ENCODE results near the gene SEMA6B. TPM values are rescaled to one million over a fixed set of nuclear protein-coding genes. Genes with fewer than 3 reads are reported as not detected.

Gene SEMA6B
- total RNA-seq, 2 donors from 2014 or later: 28.9 to 67.8 TPM

DNA sequence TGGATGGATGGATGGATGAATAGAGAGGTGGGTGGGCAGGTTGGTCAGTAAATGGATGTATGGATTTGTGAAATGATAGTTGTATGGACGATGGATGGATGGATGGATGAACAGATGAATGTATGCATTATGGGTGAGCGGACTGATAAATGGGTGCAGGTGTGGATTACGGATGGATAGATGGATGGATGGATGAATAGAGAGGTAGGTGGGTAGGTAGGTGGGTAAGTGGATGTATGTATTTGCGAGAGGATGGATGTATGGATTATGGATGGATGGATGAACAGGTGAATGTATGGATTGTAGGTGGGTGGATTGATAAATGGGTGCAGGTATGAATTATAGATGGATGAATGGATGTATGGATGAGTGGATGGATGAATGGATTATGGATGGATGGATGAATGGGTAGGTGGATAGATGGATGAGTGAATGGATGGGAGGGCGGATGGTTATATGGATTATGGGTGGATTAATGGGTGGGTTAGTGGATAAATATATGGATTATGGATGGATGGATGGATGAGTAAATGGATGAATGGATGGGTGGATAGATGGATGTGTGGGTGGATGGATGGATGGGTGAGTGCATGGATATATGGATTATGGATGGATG lies 42.8 kb upstream of the SEMA6B start:
- H3K4me1 Mint-ChIP-seq: no peaks in the 10 kb centered on the region
- H3K27me3 Mint-ChIP-seq (ENCODE audit: insufficient read depth): peaks cover 33% of the 10 kb centered on the region
- DNase-seq: no peak
- TF ChIP-seq, protein P1, sequence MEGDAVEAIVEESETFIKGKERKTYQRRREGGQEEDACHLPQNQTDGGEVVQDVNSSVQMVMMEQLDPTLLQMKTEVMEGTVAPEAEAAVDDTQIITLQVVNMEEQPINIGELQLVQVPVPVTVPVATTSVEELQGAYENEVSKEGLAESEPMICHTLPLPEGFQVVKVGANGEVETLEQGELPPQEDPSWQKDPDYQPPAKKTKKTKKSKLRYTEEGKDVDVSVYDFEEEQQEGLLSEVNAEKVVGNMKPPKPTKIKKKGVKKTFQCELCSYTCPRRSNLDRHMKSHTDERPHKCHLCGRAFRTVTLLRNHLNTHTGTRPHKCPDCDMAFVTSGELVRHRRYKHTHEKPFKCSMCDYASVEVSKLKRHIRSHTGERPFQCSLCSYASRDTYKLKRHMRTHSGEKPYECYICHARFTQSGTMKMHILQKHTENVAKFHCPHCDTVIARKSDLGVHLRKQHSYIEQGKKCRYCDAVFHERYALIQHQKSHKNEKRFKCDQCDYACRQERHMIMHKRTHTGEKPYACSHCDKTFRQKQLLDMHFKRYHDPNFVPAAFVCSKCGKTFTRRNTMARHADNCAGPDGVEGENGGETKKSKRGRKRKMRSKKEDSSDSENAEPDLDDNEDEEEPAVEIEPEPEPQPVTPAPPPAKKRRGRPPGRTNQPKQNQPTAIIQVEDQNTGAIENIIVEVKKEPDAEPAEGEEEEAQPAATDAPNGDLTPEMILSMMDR (conservative IDR thresholded peaks at IDR 0.05): no peak
- Histone ChIP-seq H3K27me3 (ENCODE audit: control insufficient read depth, insufficient read depth, low read length, poor library complexity, severe bottlenecking) (peaks cover 29% of the 10 kb centered on the region), H3K9ac (ENCODE audit: extremely low read depth, low read length, poor library complexity, severe bottlenecking) (no peak overlapping the region), H3K9me3 (ENCODE audit: control insufficient read depth, low read length) (no peaks in the 10 kb centered on the region), H3K27ac (ENCODE audit: low read depth, low read length) (no peak overlapping the region), H3K36me3 (ENCODE audit: control insufficient read depth, insufficient read depth, low read length) (no peaks in the 10 kb centered on the region), H3K4me3 (ENCODE audit: low read length) (no peak overlapping the region), H3K4me1 (ENCODE audit: control insufficient read depth, insufficient read depth, low read length) (no peaks in the 10 kb centered on the region)
- no peak overlapping the region for H3K27ac Mint-ChIP-seq
- no peaks in the 10 kb centered on the region for H3K36me3 Mint-ChIP-seq (ENCODE audit: low read depth)
- 84 to 89% methylated on average over 5 of the region's 5 CpGs for WGBS, 2 experiments (ENCODE audit: insufficient coverage in 1 of 2, insufficient read length in 1 of 2)
- no peaks in the 10 kb centered on the region for H3K9me3 Mint-ChIP-seq
- H3K4me3 Mint-ChIP-seq: no peak overlapping the region

DNA sequence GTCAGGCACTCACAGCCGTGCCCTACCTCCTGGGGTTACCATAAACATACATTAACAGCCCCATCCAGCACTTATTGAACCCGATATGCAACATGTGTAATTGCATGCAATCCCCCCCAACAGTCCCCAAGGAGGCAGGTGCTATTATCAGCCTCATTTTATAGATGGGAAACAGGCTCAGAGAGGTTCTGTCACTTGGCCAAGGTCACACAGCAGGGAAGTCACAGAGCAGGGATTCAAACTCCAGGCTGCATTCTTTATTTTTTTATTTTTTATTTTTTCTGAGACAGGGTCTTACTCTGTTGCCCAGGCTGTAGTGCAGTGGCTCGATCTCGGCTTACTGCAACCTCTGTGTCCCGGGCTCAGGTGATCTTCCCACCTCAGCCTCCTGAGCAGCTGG lies 41.4 kb upstream of the SEMA6B start:
- no peak overlapping the region for H3K27ac ChIP-seq (ENCODE audit: low read depth, low read length)
- no peaks in the 10 kb centered on the region for H3K36me3 ChIP-seq (ENCODE audit: control insufficient read depth, insufficient read depth, low read length)
- 68 to 79% methylated on average over 4 to 5 of the region's 5 CpGs for WGBS, 2 experiments (ENCODE audit: insufficient coverage in 1 of 2, insufficient read length in 1 of 2)
- H3K9me3 ChIP-seq (ENCODE audit: control insufficient read depth, low read length): no peaks in the 10 kb centered on the region
- Mint-ChIP-seq H3K27ac (no peak overlapping the region), H3K4me1 (no peaks in the 10 kb centered on the region), H3K27me3 (ENCODE audit: insufficient read depth) (peaks cover 44% of the 10 kb centered on the region), H3K4me3 (no peak overlapping the region), H3K9me3 (no peaks in the 10 kb centered on the region), H3K36me3 (ENCODE audit: low read depth) (no peaks in the 10 kb centered on the region)
- peaks cover 38% of the 10 kb centered on the region for H3K27me3 ChIP-seq (ENCODE audit: control insufficient read depth, insufficient read depth, low read length, poor library complexity, severe bottlenecking)
- DNase-seq: no peak
- no peaks in the 10 kb centered on the region for H3K4me1 ChIP-seq (ENCODE audit: control insufficient read depth, insufficient read depth, low read length)
- no peak overlapping the region for H3K9ac ChIP-seq (ENCODE audit: extremely low read depth, low read length, poor library complexity, severe bottlenecking)
- TF ChIP-seq, protein P1 (conservative IDR thresholded peaks at IDR 0.05): no peak
- no peak overlapping the region for H3K4me3 ChIP-seq (ENCODE audit: low read length)

DNA sequence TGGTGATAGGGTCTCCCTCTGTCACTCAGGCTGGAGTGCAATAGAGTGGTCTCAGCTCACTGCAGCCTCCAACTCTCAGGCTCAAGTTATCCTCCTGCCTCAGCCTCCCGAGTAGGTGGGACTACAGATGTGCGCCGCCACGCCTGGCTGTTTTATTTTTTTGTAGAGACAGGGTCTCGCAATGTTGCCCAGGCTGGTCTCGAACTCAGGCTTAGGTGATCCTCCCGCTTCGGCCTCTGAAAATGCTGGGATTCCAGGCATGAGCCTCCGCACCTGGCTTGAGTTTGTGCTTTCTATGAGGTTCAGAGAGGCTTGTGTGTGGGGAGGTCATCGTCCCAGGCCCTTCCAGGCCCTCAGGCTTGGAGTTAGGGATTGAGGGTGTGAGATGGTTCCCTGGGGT lies 40.6 kb upstream of the SEMA6B start:
- TF ChIP-seq, protein P1 (conservative IDR thresholded peaks at IDR 0.05): no peak
- no peaks in the 10 kb centered on the region for H3K36me3 Mint-ChIP-seq (ENCODE audit: low read depth)
- no peak overlapping the region for H3K27ac Mint-ChIP-seq
- DNase-seq: no peak
- H3K27ac ChIP-seq (ENCODE audit: low read depth, low read length): no peak overlapping the region
- no peaks in the 10 kb centered on the region for H3K4me1 Mint-ChIP-seq
- 85 to 86% methylated on average over 7 to 10 of the region's 10 CpGs for WGBS, 2 experiments (ENCODE audit: insufficient coverage in 1 of 2, insufficient read length in 1 of 2)
- H3K9me3 Mint-ChIP-seq: no peaks in the 10 kb centered on the region
- H3K27me3 Mint-ChIP-seq (ENCODE audit: insufficient read depth): peaks cover 44% of the 10 kb centered on the region
- no peaks in the 10 kb centered on the region for H3K36me3 ChIP-seq (ENCODE audit: control insufficient read depth, insufficient read depth, low read length)
- H3K4me3 ChIP-seq (ENCODE audit: low read length): no peak overlapping the region
- H3K9me3 ChIP-seq (ENCODE audit: control insufficient read depth, low read length): no peaks in the 10 kb centered on the region
- no peak overlapping the region for H3K9ac ChIP-seq (ENCODE audit: extremely low read depth, low read length, poor library complexity, severe bottlenecking)
- no peak overlapping the region for H3K4me3 Mint-ChIP-seq
- peaks cover 38% of the 10 kb centered on the region for H3K27me3 ChIP-seq (ENCODE audit: control insufficient read depth, insufficient read depth, low read length, poor library complexity, severe bottlenecking)
- no peaks in the 10 kb centered on the region for H3K4me1 ChIP-seq (ENCODE audit: control insufficient read depth, insufficient read depth, low read length)
